ENCODE results near the gene ALOX15. TPM values are rescaled to one million over a fixed set of nuclear protein-coding genes. Genes with fewer than 3 reads are reported as not detected.
"Not testable (repeated sequence)": the region's sequence is repeated elsewhere in the genome, so short reads cannot be mapped to it uniquely, and the experiment has no call there.

Gene ALOX15, protein sequence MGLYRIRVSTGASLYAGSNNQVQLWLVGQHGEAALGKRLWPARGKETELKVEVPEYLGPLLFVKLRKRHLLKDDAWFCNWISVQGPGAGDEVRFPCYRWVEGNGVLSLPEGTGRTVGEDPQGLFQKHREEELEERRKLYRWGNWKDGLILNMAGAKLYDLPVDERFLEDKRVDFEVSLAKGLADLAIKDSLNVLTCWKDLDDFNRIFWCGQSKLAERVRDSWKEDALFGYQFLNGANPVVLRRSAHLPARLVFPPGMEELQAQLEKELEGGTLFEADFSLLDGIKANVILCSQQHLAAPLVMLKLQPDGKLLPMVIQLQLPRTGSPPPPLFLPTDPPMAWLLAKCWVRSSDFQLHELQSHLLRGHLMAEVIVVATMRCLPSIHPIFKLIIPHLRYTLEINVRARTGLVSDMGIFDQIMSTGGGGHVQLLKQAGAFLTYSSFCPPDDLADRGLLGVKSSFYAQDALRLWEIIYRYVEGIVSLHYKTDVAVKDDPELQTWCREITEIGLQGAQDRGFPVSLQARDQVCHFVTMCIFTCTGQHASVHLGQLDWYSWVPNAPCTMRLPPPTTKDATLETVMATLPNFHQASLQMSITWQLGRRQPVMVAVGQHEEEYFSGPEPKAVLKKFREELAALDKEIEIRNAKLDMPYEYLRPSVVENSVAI
- total RNA-seq: not detected

GRCh38 chr17:4641297-4642195, at the start of gene ALOX15:
TSS of gene ALOX15 (minus strand) at chr17:4641678. CDS start at chr17:4641651, 27 bp downstream.
- Mint-ChIP-seq H3K27ac (no peak within 1 kb of the TSS), H3K4me1 (peaks cover 14% of the 10 kb centered on the region), H3K9me3 (ENCODE audit: low read depth) (no peaks in the 10 kb centered on the region), H3K27me3 (peaks cover 61% of the 10 kb centered on the region), H3K36me3 (ENCODE audit: low read depth) (no peaks in the 10 kb centered on the region), H3K4me3 (no peak within 1 kb of the TSS)
- DNase-seq: no peak
- intact Hi-C loops (cut with DNase I, micrococcal nuclease): loop anchor here in 1 of 2 experiments (5.0 kb wide), 1 partner anchor 146 kb away; the partner anchor contains the start of genes GLTPD2 and VMO1
- ATAC-seq: no peak
- ChIA-PET CTCF (interaction anchor here (0.6 to 0.8 kb wide), 2 partner anchors 221 to 392 kb away, joined by 3 read pairs; no protein-coding TSS in a partner anchor), POLR2A (interaction anchor here (0.6 kb wide), 2 partner anchors 124 to 442 kb away, joined by 3 to 5 read pairs; no protein-coding TSS in a partner anchor)

DNA sequence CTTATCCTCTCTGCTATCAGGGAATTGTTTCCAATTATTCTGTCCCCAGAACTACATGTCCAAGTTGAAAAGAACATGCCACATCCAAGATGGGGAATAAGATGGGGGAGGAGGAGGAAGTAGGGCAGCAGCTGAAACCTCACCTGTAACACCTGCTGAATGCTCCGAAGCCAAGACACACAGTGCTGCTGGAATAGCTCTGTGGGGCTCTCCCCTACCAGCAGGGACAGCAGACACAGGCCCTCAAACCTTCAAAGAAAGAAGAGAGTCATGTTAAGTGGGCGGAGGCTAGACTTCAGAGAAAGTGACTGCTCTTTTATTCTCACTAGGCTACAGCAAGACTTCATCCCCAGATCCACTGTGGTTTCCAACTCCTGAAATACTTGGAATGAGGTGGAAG, 49.3 kb upstream of the ALOX15 start:
- ChIA-PET CTCF (interaction anchor here (1.6 kb wide), 1 partner anchor 11 kb away, joined by 10 read pairs; no protein-coding TSS in a partner anchor), POLR2A (no interaction called here)
- Mint-ChIP-seq H3K4me3 (no peak overlapping the region), H3K27me3 (no peaks in the 10 kb centered on the region), H3K4me1 (peaks cover 33% of the 10 kb centered on the region), H3K27ac (peak overlapping the region; percentile 20), H3K9me3 (ENCODE audit: low read depth) (no peaks in the 10 kb centered on the region), H3K36me3 (ENCODE audit: low read depth) (peaks cover 60% of the 10 kb centered on the region)
- DNase-seq: no peak
- intact Hi-C loops (cut with DNase I, micrococcal nuclease): no loop called here
- ATAC-seq: peak; percentile 47

GRCh38 chr17:4689872-4690271, 48.4 kb upstream of the ALOX15 start:
- H3K4me3 Mint-ChIP-seq; H3K27ac Mint-ChIP-seq; POLR2A ChIA-PET; DNase-seq; intact Hi-C loops (cut with DNase I, micrococcal nuclease); ATAC-seq; H3K9me3 Mint-ChIP-seq (ENCODE audit: low read depth); H3K27me3 Mint-ChIP-seq: not testable (repeated sequence)
- H3K36me3 Mint-ChIP-seq (ENCODE audit: low read depth): peaks cover 64% of the 10 kb centered on the region
- peaks cover 30% of the 10 kb centered on the region for H3K4me1 Mint-ChIP-seq
- CTCF ChIA-PET: interaction anchor here (1.6 kb wide), 1 partner anchor 12 kb away, joined by 10 read pairs; no protein-coding TSS in a partner anchor

DNA sequence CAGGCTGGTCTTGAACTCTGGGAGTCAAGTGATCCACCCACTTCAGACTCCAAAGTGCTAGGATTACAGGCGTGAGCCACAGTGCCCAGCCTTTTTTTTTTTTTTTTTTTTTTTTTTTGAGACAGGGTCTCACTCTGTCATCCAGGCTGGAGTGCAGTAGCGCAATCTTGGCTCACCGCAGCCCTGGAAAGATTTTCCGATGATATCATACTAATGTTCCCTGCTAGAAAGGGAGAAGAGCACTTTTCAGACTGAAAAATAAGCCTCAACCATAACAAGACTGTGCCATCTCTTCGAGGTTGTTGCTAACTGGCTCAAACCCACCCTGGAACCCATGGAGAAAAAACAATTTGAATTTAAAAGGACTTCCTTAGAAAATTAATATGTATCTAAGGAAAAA, 42.3 kb upstream of the ALOX15 start:
- H3K27me3 Mint-ChIP-seq; H3K4me3 Mint-ChIP-seq; H3K4me1 Mint-ChIP-seq; H3K9me3 Mint-ChIP-seq (ENCODE audit: low read depth); DNase-seq; intact Hi-C loops (cut with DNase I, micrococcal nuclease); H3K27ac Mint-ChIP-seq; ATAC-seq: not testable (repeated sequence)
- H3K36me3 Mint-ChIP-seq (ENCODE audit: low read depth): peaks cover 62% of the 10 kb centered on the region
- ChIA-PET POLR2A (interaction anchor here (0.7 kb wide), 1 partner anchor 345 kb away, joined by 7 read pairs; no protein-coding TSS in a partner anchor), CTCF (interaction anchor here (0.6 kb wide), 1 partner anchor 313 kb away, joined by 3 read pairs; the partner anchor contains the start of gene INCA1)

GRCh38 chr17:4679658-4680057, 38.2 kb upstream of the ALOX15 start:
- Mint-ChIP-seq H3K27ac (no peak overlapping the region), H3K27me3 (no peaks in the 10 kb centered on the region), H3K4me1 (peaks cover 7% of the 10 kb centered on the region), H3K4me3 (no peak overlapping the region), H3K9me3 (ENCODE audit: low read depth) (no peaks in the 10 kb centered on the region), H3K36me3 (ENCODE audit: low read depth) (peaks cover 64% of the 10 kb centered on the region)
- ATAC-seq: no peak
- ChIA-PET POLR2A (no interaction called here), CTCF (no interaction called here)
- no peak for DNase-seq
- intact Hi-C loops (cut with DNase I, micrococcal nuclease): no loop called here

DNA sequence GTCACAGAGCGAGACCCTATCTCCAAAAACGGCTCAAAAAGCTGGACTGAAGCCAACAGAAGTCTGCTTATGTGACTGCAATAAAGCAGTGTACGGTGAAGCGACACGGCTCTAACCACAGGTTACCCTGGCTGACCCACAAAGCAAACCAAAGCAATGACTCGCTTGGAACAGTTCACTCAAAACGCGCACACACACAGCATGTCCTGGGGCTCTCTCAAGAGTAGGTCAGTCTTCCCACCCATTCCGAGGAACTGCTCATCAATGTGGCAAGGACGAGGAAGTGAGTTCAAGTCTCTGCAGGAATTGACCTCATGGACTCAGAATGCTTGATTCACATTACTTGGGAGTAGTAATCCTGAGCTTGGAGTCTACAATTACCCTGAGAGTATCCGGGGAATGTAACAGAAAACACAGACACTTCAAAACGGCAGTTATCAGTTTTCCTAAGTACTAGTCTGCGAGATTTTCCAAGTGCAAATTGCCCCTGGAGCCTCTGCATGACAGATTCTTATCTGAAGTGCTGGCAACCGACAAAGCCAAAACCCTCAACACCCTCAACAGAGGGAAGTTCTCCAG, 37.1 kb upstream of the ALOX15 start:
- Mint-ChIP-seq H3K27ac (peak overlapping the region; percentile 24), H3K9me3 (ENCODE audit: low read depth) (no peaks in the 10 kb centered on the region), H3K36me3 (ENCODE audit: low read depth) (peaks cover 59% of the 10 kb centered on the region), H3K27me3 (no peaks in the 10 kb centered on the region), H3K4me3 (no peak overlapping the region), H3K4me1 (peaks cover 7% of the 10 kb centered on the region)
- ChIA-PET CTCF (interaction anchor here (0.6 kb wide), 1 partner anchor 478 kb away, joined by 3 read pairs; no protein-coding TSS in a partner anchor), POLR2A (interaction anchor here (0.6 kb wide), 1 partner anchor 30 kb away, joined by 5 read pairs; no protein-coding TSS in a partner anchor)
- intact Hi-C loops (cut with DNase I, micrococcal nuclease): no loop called here
- DNase-seq: peak; percentile 42
- ATAC-seq: peak; percentile 69

DNA sequence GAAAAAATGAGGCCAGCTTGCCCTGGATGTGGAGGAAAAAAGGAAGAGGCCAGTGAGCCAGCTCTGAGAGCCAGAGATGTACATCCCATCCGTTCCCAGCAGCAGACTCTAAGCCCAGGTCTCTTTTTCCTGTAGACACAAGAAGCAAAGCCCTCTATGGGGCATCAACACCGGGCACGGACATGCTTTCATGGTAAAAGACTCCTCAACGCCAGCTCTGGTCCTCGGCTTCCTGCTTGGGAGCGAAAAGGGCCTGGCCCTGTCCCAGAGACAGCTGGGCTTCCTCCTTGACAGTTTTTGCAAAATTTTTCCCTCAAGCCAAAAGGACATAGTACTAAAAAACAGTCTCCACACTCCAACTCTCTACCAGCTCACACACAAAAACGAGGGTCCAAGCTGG, 35.3 kb upstream of the ALOX15 start:
- no peak overlapping the region for H3K27ac Mint-ChIP-seq
- peaks cover 59% of the 10 kb centered on the region for H3K36me3 Mint-ChIP-seq (ENCODE audit: low read depth)
- intact Hi-C loops (cut with DNase I, micrococcal nuclease): no loop called here
- ATAC-seq: no peak
- ChIA-PET POLR2A (no interaction called here), CTCF (no interaction called here)
- H3K27me3 Mint-ChIP-seq: no peaks in the 10 kb centered on the region
- DNase-seq: no peak
- peaks cover 7% of the 10 kb centered on the region for H3K4me1 Mint-ChIP-seq
- no peaks in the 10 kb centered on the region for H3K9me3 Mint-ChIP-seq (ENCODE audit: low read depth)
- no peak overlapping the region for H3K4me3 Mint-ChIP-seq

DNA sequence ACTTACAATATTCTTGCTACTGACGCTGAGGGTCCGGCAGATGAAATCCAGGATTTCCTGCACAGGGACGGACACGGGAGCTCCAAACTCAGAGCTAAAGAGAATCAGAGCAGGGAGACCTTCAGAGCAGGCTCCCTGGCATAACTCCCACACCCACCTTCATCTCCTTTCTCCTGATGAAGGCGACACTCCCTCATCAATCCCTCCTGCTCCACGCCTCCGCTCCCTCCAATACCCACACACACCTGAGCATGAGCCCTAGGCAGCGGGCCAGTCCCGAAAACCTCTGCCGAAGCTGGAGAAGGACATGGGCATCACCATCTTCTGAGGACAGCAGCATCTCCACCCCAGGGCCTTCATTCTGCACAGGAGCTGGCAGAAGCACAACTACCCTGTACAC, 34.3 kb upstream of the ALOX15 start:
- Mint-ChIP-seq H3K4me1 (peaks cover 7% of the 10 kb centered on the region), H3K36me3 (ENCODE audit: low read depth) (peaks cover 62% of the 10 kb centered on the region), H3K4me3 (no peak overlapping the region), H3K27ac (peak overlapping the region; percentile 23), H3K9me3 (ENCODE audit: low read depth) (no peaks in the 10 kb centered on the region), H3K27me3 (no peaks in the 10 kb centered on the region)
- CTCF ChIA-PET: interaction anchor here (0.8 kb wide), 1 partner anchor 104 kb away, joined by 3 read pairs; no protein-coding TSS in a partner anchor
- intact Hi-C loops (cut with DNase I, micrococcal nuclease): no loop called here
- ATAC-seq (no peak), DNase-seq (no peak)
- POLR2A ChIA-PET: interaction anchor here (0.6 kb wide), 1 partner anchor 278 kb away, joined by 3 read pairs; no protein-coding TSS in a partner anchor

DNA sequence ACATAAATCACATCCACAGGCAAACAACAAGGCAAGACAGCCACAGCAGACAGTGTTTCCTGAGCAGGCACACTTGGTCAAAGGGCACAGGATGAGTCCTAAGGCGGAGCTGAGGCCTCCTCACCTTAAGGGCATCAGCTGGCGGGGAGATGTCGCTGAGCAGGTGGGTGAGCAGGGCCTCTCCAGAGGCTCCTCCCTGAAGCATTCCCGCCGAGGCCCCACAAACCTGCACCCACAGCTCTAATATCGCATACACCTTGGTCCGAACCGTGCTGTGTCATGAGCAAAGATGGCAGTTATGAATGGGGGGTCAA, 33.2 kb upstream of the ALOX15 start:
- ATAC-seq (no peak), DNase-seq (no peak)
- ChIA-PET POLR2A (no interaction called here), CTCF (no interaction called here)
- intact Hi-C loops (cut with DNase I, micrococcal nuclease): no loop called here
- Mint-ChIP-seq H3K36me3 (ENCODE audit: low read depth) (peaks cover 60% of the 10 kb centered on the region), H3K4me3 (no peak overlapping the region), H3K4me1 (peaks cover 7% of the 10 kb centered on the region), H3K27me3 (no peaks in the 10 kb centered on the region), H3K9me3 (ENCODE audit: low read depth) (no peaks in the 10 kb centered on the region), H3K27ac (no peak overlapping the region)

DNA sequence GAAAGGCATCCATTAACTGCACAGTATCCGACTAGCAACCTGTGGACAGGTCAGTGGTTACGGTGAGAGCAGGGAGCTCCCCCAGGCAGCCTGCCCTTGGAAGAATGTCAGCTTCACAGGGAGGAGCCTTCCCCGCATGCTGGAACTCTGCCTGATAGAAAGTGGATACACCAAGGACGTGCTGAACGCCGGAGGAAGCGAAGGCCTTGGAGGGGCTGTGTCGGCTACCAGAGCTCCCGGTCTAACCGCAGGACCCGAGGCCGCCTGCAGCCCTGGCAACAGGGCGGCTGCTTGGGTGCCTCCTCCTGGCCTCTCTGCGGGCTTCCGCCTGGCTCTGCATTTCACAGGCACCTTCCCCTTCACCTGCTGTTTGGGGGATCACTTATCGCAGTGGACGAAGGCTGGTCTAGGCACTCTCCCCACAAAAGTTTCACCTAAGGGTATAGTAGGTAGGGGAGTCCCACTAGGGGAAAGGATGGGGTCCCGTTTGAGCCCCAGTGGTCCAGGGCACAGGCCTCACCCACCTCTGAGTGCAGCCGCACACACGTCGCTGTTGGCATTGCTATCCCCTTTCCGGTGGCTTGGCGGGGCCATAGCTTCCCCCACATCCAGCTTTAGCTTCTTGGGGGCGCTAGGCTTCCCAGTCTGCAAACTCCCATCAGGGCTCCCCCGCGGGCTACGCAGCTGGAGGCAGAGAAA, 32.7 kb upstream of the ALOX15 start:
- POLR2A ChIA-PET: interaction anchor here (0.6 kb wide), 1 partner anchor 414 kb away, joined by 5 read pairs; no protein-coding TSS in a partner anchor
- Mint-ChIP-seq H3K4me3 (no peak overlapping the region), H3K4me1 (peaks cover 7% of the 10 kb centered on the region), H3K27me3 (no peaks in the 10 kb centered on the region), H3K36me3 (ENCODE audit: low read depth) (peaks cover 57% of the 10 kb centered on the region), H3K9me3 (ENCODE audit: low read depth) (no peaks in the 10 kb centered on the region), H3K27ac (no peak overlapping the region)
- CTCF ChIA-PET: no interaction called here
- ATAC-seq: no peak
- DNase-seq: no peak
- intact Hi-C loops (cut with DNase I, micrococcal nuclease): no loop called here
